PC-3 (cell line): Measurements from ENCODE around the gene UBXN6. TPM values are rescaled to one million over a fixed set of nuclear protein-coding genes. Genes with fewer than 3 reads are reported as not detected.

Source experiments
- ATAC-seq: fragments of 200-7000 bp; cut with Tn5 transposase; 2 replicates; pipeline ENCODE4 v1.9.1; 2020; ENCODE audit warnings: mild to moderate bottlenecking, moderate library complexity
- BruUV-seq: library from RNA; stranded (reverse); fragments of 400-500 nt; replicated peaks from 2 replicates; lab custom pipeline; 2021; lab: Mats Ljungman, UMichigan
- CTCF ChIA-PET: fragments of 300-600 bp; sonication (Branson Sonifier 250); formaldehyde crosslinking; loops from one replicate; lab custom pipeline; 2022; ENCODE audit warnings: antibody characterized with exemption; lab: Charles Lee
- POLR2A ChIA-PET: fragments of 300-600 bp; sonication (Branson Sonifier 250); formaldehyde crosslinking; loops from one replicate; lab custom pipeline; 2022; ENCODE audit warnings: antibody characterized with exemption; ENCODE audit not compliant: unreplicated experiment; lab: Charles Lee
- DNase-seq: peaks from one replicate; pipeline ENCODE4 v3.0.0-alpha.2; 2015
- H2AFZ ChIP-seq: fragments of 300-600 bp; sonication (generic); 2 replicates; pipeline ENCODE4 v1.6.0; 2016; ENCODE audit warnings: antibody characterized with exemption, low read length
- H3F3A ChIP-seq: fragments of 300-600 bp; sonication (generic); one replicate; pipeline ENCODE4 v1.6.0; 2017; ENCODE audit warnings: antibody characterized with exemption, low read length, control low read depth, mild to moderate bottlenecking; ENCODE audit not compliant: unreplicated experiment
- H3K27ac ChIP-seq: fragments of 300-600 bp; sonication (generic); 2 replicates; pipeline ENCODE4 v1.5.1; 2016; ENCODE audit warnings: mild to moderate bottlenecking, low read length
- H3K27me3 ChIP-seq: fragments of 300-600 bp; sonication (generic); 2 replicates; pipeline ENCODE4 v1.6.1; 2016; ENCODE audit warnings: low read length, mixed read lengths
- H3K36me3 ChIP-seq: fragments of 300-600 bp; sonication (generic); 2 replicates; pipeline ENCODE4 v1.6.1; 2016; ENCODE audit warnings: low read depth, mixed run types, low read length, mixed read lengths
- H3K4me1 ChIP-seq: fragments of 300-600 bp; sonication (generic); 2 replicates; pipeline ENCODE4 v1.5.1; 2016; ENCODE audit warnings: low read length; ENCODE audit not compliant: insufficient read depth
- H3K4me2 ChIP-seq: fragments of 300-600 bp; sonication (generic); 2 replicates; pipeline ENCODE4 v1.6.0; 2016; ENCODE audit warnings: low read length
- H3K4me3 ChIP-seq: fragments of 300-600 bp; sonication (generic); 2 replicates; pipeline ENCODE4 v1.5.1; 2016; ENCODE audit warnings: mild to moderate bottlenecking, low read length, mixed read lengths
- H3K79me2 ChIP-seq: fragments of 300-600 bp; sonication (generic); 2 replicates; pipeline ENCODE4 v1.6.1; 2017; ENCODE audit warnings: low read length, mixed read lengths
- H3K9ac ChIP-seq: fragments of 300-600 bp; sonication (generic); 2 replicates; pipeline ENCODE4 v1.6.0; 2016; ENCODE audit warnings: mild to moderate bottlenecking, low read length
- H3K9me2 ChIP-seq: fragments of 300-600 bp; sonication (generic); replicated peaks from 2 replicates; pipeline ENCODE4 v1.6.1; 2016; ENCODE audit warnings: mixed run types, low read length, mixed read lengths
- H3K9me3 ChIP-seq: fragments of 300-600 bp; sonication (generic); 2 replicates; pipeline ENCODE4 v1.6.1; 2016; ENCODE audit warnings: low read length, mixed read lengths
- H4K20me1 ChIP-seq: fragments of 300-600 bp; sonication (generic); 2 replicates; pipeline ENCODE4 v1.6.1; 2016; ENCODE audit warnings: low read length, mixed read lengths
- CTCF ChIP-seq: fragments of 300-600 bp; sonication (generic); conservative IDR thresholded peaks from 2 replicates; pipeline ENCODE4 v1.5.1; 2017; ENCODE audit warnings: antibody characterized with exemption, low read depth, mild to moderate bottlenecking, low read length
- EZH2 ChIP-seq: fragments of 300-600 bp; sonication (generic); IDR thresholded peaks from one replicate; pipeline ENCODE4 v1.6.1; 2017; ENCODE audit warnings: antibody characterized with exemption, mild to moderate bottlenecking, low read length; ENCODE audit not compliant: unreplicated experiment
- EZH2phosphoT487 ChIP-seq: fragments of 300-600 bp; sonication (generic); IDR thresholded peaks from 2 replicates; pipeline ENCODE4 v1.6.1; 2018; ENCODE audit warnings: mild to moderate bottlenecking, antibody characterized with exemption, low read length, borderline replicate concordance
- intact Hi-C: fragments of 100-400 bp; cut with micrococcal nuclease; formaldehyde crosslinking; loops from 2 replicates; pipeline ENCODE4 v1.9.0; 2023
- total RNA-seq: library from RNA; depleted of rRNA; stranded (reverse); fragments of >200 nt; gene quantifications from 2 replicates; pipeline ENCODE4 v1.2.3, GENCODE V29; 2014

The UBXN6 gene
- total RNA-seq, 1 experiment from 2014 or later = 64.0 TPM

GRCh38 chr19:4503132-4503824 is 45.7 kb upstream of the UBXN6 start:
- Histone ChIP-seq H3K4me3 (no peak overlapping the region), H3K4me1 (peaks cover 8% of the 10 kb centered on the region), H3K27ac (no peak overlapping the region), H2AFZ (no peak overlapping the region), H3K9me2 (no peaks in the 10 kb centered on the region), H4K20me1 (no peaks in the 10 kb centered on the region), H3K4me2 (no peak overlapping the region), H3K79me2 (no peaks in the 10 kb centered on the region), H3F3A (no peaks in the 10 kb centered on the region), H3K9ac (no peak overlapping the region), H3K36me3 (peaks cover 3% of the 10 kb centered on the region; the same call in 1 of the 2 replicates), H3K9me3 (no peaks in the 10 kb centered on the region), H3K27me3 (no peaks in the 10 kb centered on the region)
- POLR2A ChIA-PET = no interaction called here
- CTCF ChIA-PET = no interaction called here
- DNase-seq = no peak
- ATAC-seq = no peak
- TF ChIP-seq EZH2 = no peak
- TF ChIP-seq EZH2phosphoT487 = no peak
- TF ChIP-seq CTCF = no peak
- no TSS peak for BruUV-seq
- intact Hi-C loops = no loop called here

DNA sequence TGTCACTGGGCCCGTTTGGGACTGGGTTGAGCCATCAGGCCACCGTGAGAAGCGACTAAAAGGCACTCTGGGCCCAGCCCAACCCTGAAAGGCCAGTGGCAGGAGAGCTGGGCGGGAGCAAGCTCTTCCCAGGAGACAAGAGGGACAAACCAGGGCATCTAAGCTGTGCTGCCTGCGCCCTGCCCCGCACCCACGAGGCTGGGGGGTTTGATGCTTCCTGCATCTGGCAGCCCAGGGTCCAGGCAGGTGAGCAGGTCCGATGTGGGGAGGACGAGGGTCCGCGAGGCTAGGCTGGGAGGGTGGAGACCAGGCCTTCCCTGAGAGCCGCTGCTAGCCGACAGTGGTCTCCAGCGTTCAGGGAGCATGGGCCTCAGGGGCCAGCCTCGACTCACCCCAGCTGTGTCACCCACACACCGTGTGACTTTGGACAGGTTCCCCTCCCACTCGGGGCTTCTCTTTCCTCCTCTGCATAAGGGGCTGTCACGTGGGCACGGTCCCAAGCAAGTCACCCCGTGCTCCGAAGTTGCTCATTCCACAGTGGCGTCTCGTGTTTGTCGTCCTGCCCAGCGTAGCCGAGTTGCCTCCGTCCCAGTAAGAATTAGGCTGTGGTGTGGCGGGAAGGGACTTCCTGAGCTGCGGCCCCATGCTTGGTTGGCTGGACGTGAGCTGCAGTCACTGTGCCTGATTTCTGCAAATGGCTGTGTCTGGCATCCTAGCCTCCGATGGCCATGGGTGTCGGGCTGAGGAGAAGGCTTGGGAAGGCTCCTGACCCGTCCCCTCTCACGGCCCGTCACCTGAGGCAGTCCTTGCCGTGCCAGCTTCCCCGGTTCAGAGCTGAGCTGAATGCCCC is 44.9 kb upstream of the UBXN6 start:
- Histone ChIP-seq H3K27me3 (no peaks in the 10 kb centered on the region), H3K27ac (no peak overlapping the region), H4K20me1 (no peaks in the 10 kb centered on the region), H3K9me2 (no peaks in the 10 kb centered on the region), H3K36me3 (peaks cover 5% of the 10 kb centered on the region; the same call in 1 of the 2 replicates), H3K4me1 (peaks cover 8% of the 10 kb centered on the region), H3K4me3 (no peak overlapping the region), H3K4me2 (no peak overlapping the region), H3K79me2 (no peaks in the 10 kb centered on the region), H2AFZ (no peak overlapping the region), H3F3A (no peaks in the 10 kb centered on the region), H3K9me3 (no peaks in the 10 kb centered on the region), H3K9ac (no peak overlapping the region)
- no TSS peak for BruUV-seq
- ChIA-PET CTCF (no interaction called here), POLR2A (interaction anchor here (0.7 kb wide), 1 partner anchor 33 kb away, joined by 3 read pairs; the partner anchor contains the start of gene PLIN5)
- intact Hi-C loops = no loop called here
- ATAC-seq (no peak), DNase-seq (no peak)
- no peak for TF ChIP-seq EZH2
- no peak for TF ChIP-seq EZH2phosphoT487
- no peak for TF ChIP-seq CTCF
